Motor neuron (in vitro differentiated cells): ENCODE data around the gene TUBGCP2. TPM values are rescaled to one million over a fixed set of nuclear protein-coding genes. Genes with fewer than 3 reads are reported as not detected.
A peak's percentile ranks its signal among the peaks of the same experiment; 100 is the strongest.
"Not testable (repeated sequence)": the region's sequence is repeated elsewhere in the genome, so short reads cannot be mapped to it uniquely, and the experiment has no call there.

Source experiments
- ATAC-seq, 8 experiments: fragments of 200-7000 bp; cut with Tn5 transposase; replicated peaks in 6 of 8; 2 replicates each; pipeline ENCODE4 v1.8.0; 2021; ENCODE audit warnings: mild to moderate bottlenecking in 8 of 8, moderate library complexity in 8 of 8
- H3K27ac ChIP-seq, 2 donors: fragments of 250-450 bp; sonication (Bioruptor Pico); 2 replicates each; pipeline ENCODE4 v1.9.0; 2021; ENCODE audit warnings: antibody characterized with exemption in 2 of 2, mild to moderate bottlenecking in 2 of 2, moderate library complexity in 1 of 2
- H3K4me1 ChIP-seq, 2 donors: fragments of 250-450 bp; sonication (Bioruptor Pico); replicated peaks in 1 of 2; 2 replicates each; pipeline ENCODE4 v1.6.1; 2021; ENCODE audit warnings: antibody characterized with exemption in 2 of 2, mild to moderate bottlenecking in 2 of 2, moderate library complexity in 1 of 2
- H3K4me3 ChIP-seq, 5 donors: fragments of 250-450 bp; sonication (Bioruptor Pico); 2 replicates each; pipeline ENCODE4 v1.9.0; 2021; ENCODE audit warnings: antibody characterized with exemption in 5 of 5, mild to moderate bottlenecking in 5 of 5, moderate library complexity in 4 of 5
- WGBS, 10 experiments: fragments of 450-650 bp; shearing (Covaris generic); methylation state at CpG; one replicate each; pipeline ENCODE4 v1.0.0; 2022; 5-methylcytosine and 5-hydroxymethylcytosine counted together
- in situ Hi-C, 9 experiments: fragments of 400-800 bp; cut with MboI; loops; one replicate each; pipeline ENCODE4 v1.15.0; 2021; ENCODE audit warnings: low sequenced_read_pairs in 9 of 9, low pct_unique_long_range_greater_than_20kb in 2 of 9; ENCODE audit not compliant: unreplicated experiment in 9 of 9
- total RNA-seq, 8 experiments: library from RNA; unstranded; fragments of 300-600 nt; gene quantifications; 2 replicates each; pipeline versions ENCODE4 v1.2.3 to v1.2.4, GENCODE V29; 2022

The TUBGCP2 gene
- total RNA-seq, 8 experiments from 2014 or later, result 28.4 to 50.5 (median 37.4) TPM

GRCh38 chr10:133236401-133237240 is 72.1 kb downstream of the TUBGCP2 start:
- WGBS, 10 experiments, result 0 to 13% (median 6%) methylated on average over 2 to 15 of the region's 103 CpGs; no CpG with 5 or more reads in 6 of the 10 experiments
- H3K4me1 ChIP-seq, result peaks cover 0 to 39% of the 10 kb centered on the region in 2 donors
- H3K4me3 ChIP-seq, result no peak overlapping the region
- ATAC-seq, result peak in 7 of 8 experiments; percentile 3 to 40 (median 15)
- no peak overlapping the region for H3K27ac ChIP-seq
- in situ Hi-C loops, result no loop called here

- H3K4me3 ChIP-seq, result no peak overlapping the region
- H3K4me1 ChIP-seq, result peaks cover 6 to 46% of the 10 kb centered on the region in 2 donors
- ATAC-seq, result no peak
- WGBS, 10 experiments, result 7% methylated on average over 4 of the region's 18 CpGs; no CpG with 5 or more reads in 9 of the 10 experiments
- no peak overlapping the region for H3K27ac ChIP-seq
- in situ Hi-C loops, result no loop called here
Observed at GRCh38 chr10:133235932-133236331, 72.7 kb downstream of the TUBGCP2 start.

- ATAC-seq, result peak in 2 of 8 experiments; percentile 16 to 20
- in situ Hi-C loops, result no loop called here
- no peak overlapping the region for H3K4me3 ChIP-seq
- H3K4me1 ChIP-seq, result peaks cover 10 to 49% of the 10 kb centered on the region in 2 donors
- H3K27ac ChIP-seq, result no peak overlapping the region
- 20% methylated on average over 1 of the region's 48 CpGs; no CpG with 5 or more reads in 9 of the 10 experiments for WGBS, 10 experiments
Observed at GRCh38 chr10:133235265-133235855, 73.3 kb downstream of the TUBGCP2 start.

- no CpG with 5 or more reads among the region's 10 CpGs for WGBS, 10 experiments
- in situ Hi-C loops, H3K4me3 ChIP-seq, ATAC-seq, H3K27ac ChIP-seq: not testable (repeated sequence)
- H3K4me1 ChIP-seq, result peaks cover 16 to 52% of the 10 kb centered on the region in 2 donors
Observed at GRCh38 chr10:133234796-133235195, 73.9 kb downstream of the TUBGCP2 start.

- Histone ChIP-seq H3K4me3 (no peak overlapping the region), H3K4me1 (peaks cover 18 to 41% of the 10 kb centered on the region in 2 donors), H3K27ac (no peak overlapping the region)
- in situ Hi-C loops, result no loop called here
- no peak for ATAC-seq
- WGBS, 10 experiments, result 0 to 82% (median 20%) methylated on average over 1 to 4 of the region's 11 CpGs; no CpG with 5 or more reads in 4 of the 10 experiments
Observed at GRCh38 chr10:133231946-133232574, 76.6 kb downstream of the TUBGCP2 start.

GRCh38 chr10:133231244-133231945 is 77.3 kb downstream of the TUBGCP2 start:
- WGBS, 10 experiments, result 7 to 40% methylated on average over 1 to 11 of the region's 44 CpGs; no CpG with 5 or more reads in 8 of the 10 experiments
- in situ Hi-C loops, result no loop called here
- peak in 3 of 8 experiments; percentile 5 to 21 (median 19) for ATAC-seq
- no peak overlapping the region for H3K27ac ChIP-seq
- no peak overlapping the region for H3K4me3 ChIP-seq
- H3K4me1 ChIP-seq, result peaks cover 18 to 34% of the 10 kb centered on the region in 2 donors

GRCh38 chr10:133230387-133231195 is 78.1 kb downstream of the TUBGCP2 start:
- Histone ChIP-seq H3K4me1 (peaks cover 18 to 27% of the 10 kb centered on the region in 2 donors), H3K27ac (no peak overlapping the region), H3K4me3 (peak overlapping the region; percentile 12 to 34 (median 33))
- in situ Hi-C loops, result no loop called here
- peak in 6 of 8 experiments; percentile 57 to 81 (median 72) for ATAC-seq
- WGBS, 10 experiments, result 0 to 13% methylated on average over 5 to 8 of the region's 122 CpGs; no CpG with 5 or more reads in 8 of the 10 experiments

- no CpG with 5 or more reads among the region's 49 CpGs for WGBS, 10 experiments
- peak in 6 of 8 experiments; percentile 31 to 74 (median 62) for ATAC-seq
- no peak within 1 kb of the TSS for H3K27ac ChIP-seq
- in situ Hi-C loops, result no loop called here
- H3K4me1 ChIP-seq, result peaks cover 18 to 24% of the 10 kb centered on the region in 2 donors
- H3K4me3 ChIP-seq, result peak within 1 kb of the TSS; percentile 12 to 34 (median 33)
Observed at GRCh38 chr10:133230044-133230361, 78.7 kb downstream of the TUBGCP2 start, which contains the start of gene UTF1. TSS of gene UTF1 (plus strand) at chr10:133230217. CDS start at chr10:133230289, 72 bp downstream.

GRCh38 chr10:133229265-133230043 is 79.2 kb downstream of the TUBGCP2 start:
- Histone ChIP-seq H3K4me1 (peaks cover 18 to 24% of the 10 kb centered on the region in 2 donors), H3K4me3 (peak overlapping the region in 4 of 5 donors; percentile 25 to 34 (median 34)), H3K27ac (no peak overlapping the region)
- peak in 2 of 8 experiments; percentile 12 to 15 for ATAC-seq
- in situ Hi-C loops, result no loop called here
- WGBS, 10 experiments, result 5 to 70% (median 27%) methylated on average over 2 to 9 of the region's 58 CpGs; no CpG with 5 or more reads in 3 of the 10 experiments
